ENCODE results near the gene CXCR4.

DNA sequence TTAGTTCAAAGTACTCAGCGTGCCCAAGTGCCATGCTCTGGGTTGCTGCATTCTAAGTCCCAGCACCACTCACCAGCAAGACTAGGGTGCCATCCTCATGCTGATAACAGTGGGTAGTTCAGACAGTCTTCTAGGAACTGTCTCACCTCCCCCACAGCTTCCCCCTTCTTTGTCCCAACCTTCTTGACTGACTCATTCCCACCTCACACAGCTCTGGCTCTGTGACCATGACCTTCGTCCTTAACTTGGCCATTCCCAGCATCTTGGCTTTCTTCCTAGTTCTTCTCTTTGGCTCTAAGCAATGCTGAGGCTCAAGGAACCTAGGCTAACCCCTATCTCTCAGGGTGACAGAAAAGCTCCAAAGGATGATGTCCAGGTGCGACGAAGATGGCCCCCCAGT, 20.0 kb upstream of the CXCR4 start:
- TF ChIP-seq CTCF (IDR thresholded peaks at IDR 0.05; ENCODE audit: low read length) (no peak), EZH2 (IDR thresholded peaks at IDR 0.05; ENCODE audit: borderline replicate concordance, low read length) (no peak)
